ENCODE measurements around the gene MOB3A. TPM values are rescaled to one million over a fixed set of nuclear protein-coding genes. Genes with fewer than 3 reads are reported as not detected.

The MOB3A gene
- total and polyA plus RNA-seq, 2 of the 13 experiments (the other 11 are each of a cell fraction or from before 2014, with no cell fraction given): 3.5 to 17.8 TPM

- TF ChIP-seq ZBTB39 (CRISPR knock-in tag; IDR thresholded peaks at IDR 0.05): no peak
- TF ChIP-seq, protein P1, sequence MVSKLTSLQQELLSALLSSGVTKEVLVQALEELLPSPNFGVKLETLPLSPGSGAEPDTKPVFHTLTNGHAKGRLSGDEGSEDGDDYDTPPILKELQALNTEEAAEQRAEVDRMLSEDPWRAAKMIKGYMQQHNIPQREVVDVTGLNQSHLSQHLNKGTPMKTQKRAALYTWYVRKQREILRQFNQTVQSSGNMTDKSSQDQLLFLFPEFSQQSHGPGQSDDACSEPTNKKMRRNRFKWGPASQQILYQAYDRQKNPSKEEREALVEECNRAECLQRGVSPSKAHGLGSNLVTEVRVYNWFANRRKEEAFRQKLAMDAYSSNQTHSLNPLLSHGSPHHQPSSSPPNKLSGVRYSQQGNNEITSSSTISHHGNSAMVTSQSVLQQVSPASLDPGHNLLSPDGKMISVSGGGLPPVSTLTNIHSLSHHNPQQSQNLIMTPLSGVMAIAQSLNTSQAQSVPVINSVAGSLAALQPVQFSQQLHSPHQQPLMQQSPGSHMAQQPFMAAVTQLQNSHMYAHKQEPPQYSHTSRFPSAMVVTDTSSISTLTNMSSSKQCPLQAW (CRISPR knock-in tag; IDR thresholded peaks at IDR 0.05): peak; percentile 57; the same call in 1 of the 2 replicates
- TF ChIP-seq ZNF776 (CRISPR knock-in tag; IDR thresholded peaks at IDR 0.05): peak; percentile 78; the same call in 1 of the 2 replicates
- TF ChIP-seq RAD51 (IDR thresholded peaks at IDR 0.05; ENCODE audit: borderline replicate concordance): no peak
- no peak for TF ChIP-seq THYN1 (CRISPR knock-in tag; IDR thresholded peaks at IDR 0.05; ENCODE audit: borderline replicate concordance, low read depth)
- TF ChIP-seq CREB1 (IDR thresholded peaks at IDR 0.05): peak; percentile 72
- TF ChIP-seq CREB1 (CRISPR knock-in tag; IDR thresholded peaks at IDR 0.05): peak; percentile 41; the same call in 1 of the 2 replicates
- TF ChIP-seq SIX1 (CRISPR knock-in tag; IDR thresholded peaks at IDR 0.05; ENCODE audit: borderline replicate concordance): no peak
- TF ChIP-seq RFX3 (CRISPR knock-in tag; IDR thresholded peaks at IDR 0.05): peak; percentile 87
- TF ChIP-seq ZNF558 (CRISPR knock-in tag; IDR thresholded peaks at IDR 0.05; ENCODE audit: borderline replicate concordance): no peak
- TF ChIP-seq KLF9 (CRISPR knock-in tag; IDR thresholded peaks at IDR 0.05; ENCODE audit: low read depth): no peak
- 0 out of 2 replicates have a peak, but pooled peaks have one; percentile 27 for TF ChIP-seq ZNF83 (CRISPR knock-in tag; IDR thresholded peaks at IDR 0.05; ENCODE audit: borderline replicate concordance)
- TF ChIP-seq MIER2 (CRISPR knock-in tag; IDR thresholded peaks at IDR 0.05): no peak
- TF ChIP-seq RFX1 (IDR thresholded peaks at IDR 0.05): peak; percentile 97
- no peak for TF ChIP-seq GPN1 (CRISPR knock-in tag; IDR thresholded peaks at IDR 0.05; ENCODE audit: borderline replicate concordance)
- no peak for TF ChIP-seq RARG (CRISPR knock-in tag; IDR thresholded peaks at IDR 0.05; ENCODE audit: low read depth)
- TF ChIP-seq TFE3 (CRISPR knock-in tag; IDR thresholded peaks at IDR 0.05): 0 out of 2 replicates have a peak, but pooled peaks have one; percentile 19
- no peak for TF ChIP-seq ZNF780A (CRISPR knock-in tag; IDR thresholded peaks at IDR 0.05)
- TF ChIP-seq, protein P2, sequence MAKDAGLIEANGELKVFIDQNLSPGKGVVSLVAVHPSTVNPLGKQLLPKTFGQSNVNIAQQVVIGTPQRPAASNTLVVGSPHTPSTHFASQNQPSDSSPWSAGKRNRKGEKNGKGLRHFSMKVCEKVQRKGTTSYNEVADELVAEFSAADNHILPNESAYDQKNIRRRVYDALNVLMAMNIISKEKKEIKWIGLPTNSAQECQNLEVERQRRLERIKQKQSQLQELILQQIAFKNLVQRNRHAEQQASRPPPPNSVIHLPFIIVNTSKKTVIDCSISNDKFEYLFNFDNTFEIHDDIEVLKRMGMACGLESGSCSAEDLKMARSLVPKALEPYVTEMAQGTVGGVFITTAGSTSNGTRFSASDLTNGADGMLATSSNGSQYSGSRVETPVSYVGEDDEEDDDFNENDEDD (CRISPR knock-in tag; IDR thresholded peaks at IDR 0.05; ENCODE audit: borderline replicate concordance): peak; percentile 38; the same call in 1 of the 2 replicates
- TF ChIP-seq RELA (CRISPR knock-in tag; IDR thresholded peaks at IDR 0.05): no peak
- 0 out of 2 replicates have a peak, but pooled peaks have one; percentile 9 for TF ChIP-seq FOXK1 (CRISPR knock-in tag; IDR thresholded peaks at IDR 0.05; ENCODE audit: borderline replicate concordance, low read depth)
- TF ChIP-seq RFXAP (CRISPR knock-in tag; IDR thresholded peaks at IDR 0.05; ENCODE audit: borderline replicate concordance): peak; percentile 99
Observed at GRCh38 chr19:2061495-2062388, 34.4 kb downstream of the MOB3A start (continued).

Data from HepG2 (cell line).